Trophoblast cell (in vitro differentiated cells and primary cell): Measurements from ENCODE around the gene ACTL7B.

Experiments used
- DNase-seq, 2 donors: peaks; one replicate each; pipeline ENCODE4 v3.0.0-alpha.2; 2016
- H2AFZ ChIP-seq: 2 replicates; pipeline ENCODE4 v1.6.1; 2013; ENCODE audit warnings: low read length, moderate library complexity, mild to moderate bottlenecking; ENCODE audit not compliant: insufficient read depth, poor library complexity
- H2AK5ac ChIP-seq: 2 replicates; pipeline ENCODE4 v1.6.1; 2013; ENCODE audit warnings: mild to moderate bottlenecking, low read length
- H2BK120ac ChIP-seq: 2 replicates; pipeline ENCODE4 v1.6.1; 2013; ENCODE audit warnings: low read length, mild to moderate bottlenecking, moderate library complexity; ENCODE audit not compliant: insufficient read depth, poor library complexity
- H2BK12ac ChIP-seq: 2 replicates; pipeline ENCODE4 v1.6.1; 2013; ENCODE audit warnings: mild to moderate bottlenecking, low read length, moderate library complexity
- H2BK5ac ChIP-seq: 2 replicates; pipeline ENCODE4 v1.6.1; 2013; ENCODE audit warnings: low read length, low read depth, moderate library complexity, mild to moderate bottlenecking; ENCODE audit not compliant: poor library complexity
- H3K14ac ChIP-seq: 2 replicates; pipeline ENCODE4 v1.6.1; 2013; ENCODE audit warnings: mild to moderate bottlenecking, low read length
- H3K18ac ChIP-seq: 2 replicates; pipeline ENCODE4 v1.6.1; 2013; ENCODE audit warnings: mild to moderate bottlenecking, low read length
- H3K23ac ChIP-seq: 2 replicates; pipeline ENCODE4 v1.6.1; 2013; ENCODE audit warnings: low read length
- H3K27ac ChIP-seq: 2 replicates; pipeline ENCODE4 v1.5.1; 2013; ENCODE audit warnings: low read depth, mild to moderate bottlenecking, inconsistent platforms, low read length, moderate library complexity
- H3K27me3 ChIP-seq: 2 replicates; pipeline ENCODE4 v1.6.1; 2013; ENCODE audit warnings: inconsistent platforms, mild to moderate bottlenecking, low read length, moderate library complexity; ENCODE audit not compliant: insufficient read depth
- H3K36me3 ChIP-seq, 2 experiments: 1 replicate in 1 of 2; 2 replicates in 1 of 2; pipeline ENCODE4 v1.6.1; 2013; ENCODE audit warnings: low read length in 2 of 2, mild to moderate bottlenecking in 2 of 2, moderate library complexity in 1 of 2; ENCODE audit not compliant: insufficient read depth in 2 of 2, control insufficient read depth in 1 of 2
- H3K4ac ChIP-seq: 2 replicates; pipeline ENCODE4 v1.6.1; 2013; ENCODE audit warnings: low read depth, mild to moderate bottlenecking, low read length, moderate library complexity
- H3K4me1 ChIP-seq, 2 experiments: 1 replicate in 1 of 2; 2 replicates in 1 of 2; pipeline ENCODE4 v1.6.1; 2013; ENCODE audit warnings: low read length in 2 of 2, mild to moderate bottlenecking in 2 of 2, moderate library complexity in 1 of 2; ENCODE audit not compliant: insufficient read depth in 2 of 2, control insufficient read depth in 1 of 2
- H3K4me2 ChIP-seq: 2 replicates; pipeline ENCODE4 v1.6.1; 2013; ENCODE audit warnings: inconsistent platforms, mild to moderate bottlenecking, low read length, moderate library complexity
- H3K4me3 ChIP-seq: 2 replicates; pipeline ENCODE4 v1.5.1; 2013; ENCODE audit warnings: mild to moderate bottlenecking, low read depth, low read length, inconsistent platforms
- H3K79me1 ChIP-seq: one replicate; pipeline ENCODE4 v1.6.1; 2013; ENCODE audit warnings: low read length
- H3K79me2 ChIP-seq: 2 replicates; pipeline ENCODE4 v1.6.1; 2013; ENCODE audit warnings: low read length, mild to moderate bottlenecking; ENCODE audit not compliant: control insufficient read depth, insufficient read depth, poor library complexity
- H3K9ac ChIP-seq: 2 replicates; pipeline ENCODE4 v1.6.1; 2013; ENCODE audit warnings: mild to moderate bottlenecking, low read length
- H3K9me3 ChIP-seq: 2 replicates; pipeline ENCODE4 v1.6.1; 2013; ENCODE audit warnings: low read depth, mild to moderate bottlenecking, control low read depth, inconsistent platforms, low read length; ENCODE audit not compliant: insufficient read depth
- H4K12ac ChIP-seq: 2 replicates; pipeline ENCODE4 v1.6.1; 2013; ENCODE audit warnings: low read depth, mild to moderate bottlenecking, low read length, moderate library complexity
- H4K8ac ChIP-seq: 2 replicates; pipeline ENCODE4 v1.6.1; 2013; ENCODE audit warnings: low read depth, mild to moderate bottlenecking, low read length, moderate library complexity
- H4K91ac ChIP-seq: one replicate; pipeline ENCODE4 v1.6.1; 2013; ENCODE audit warnings: low read depth, mild to moderate bottlenecking, low read length, moderate library complexity
- WGBS: extraction: QIAGEN DNeasy Blood & Tissue Kit; methylation state at CpG from one replicate; pipeline ENCODE4 v1.1.7; 2013; ENCODE audit warnings: missing lambda C conversion rate; ENCODE audit not compliant: insufficient read length, insufficient coverage; ENCODE audit errors: extremely low coverage; 5-methylcytosine and 5-hydroxymethylcytosine counted together

ACTL7B gene

DNA sequence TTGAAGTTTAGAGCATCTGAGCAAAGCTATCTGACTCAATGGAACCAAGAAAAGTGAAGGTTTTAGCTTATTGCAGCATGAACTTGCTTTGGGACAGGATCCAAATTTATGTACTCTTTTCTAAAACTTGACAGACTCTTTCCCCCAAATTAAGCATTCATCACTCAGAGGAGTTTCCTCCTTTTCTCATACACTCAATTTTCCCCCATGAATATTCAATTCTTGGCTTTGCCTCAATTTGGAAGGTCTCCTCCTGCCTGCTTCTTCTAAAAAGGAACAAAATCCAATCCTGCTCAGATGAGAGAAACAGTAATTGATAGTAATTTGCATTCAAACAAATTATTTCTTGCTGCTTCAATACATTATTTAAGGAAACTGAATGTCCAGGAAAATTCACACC, 11.3 kb upstream of the ACTL7B start:
- Histone ChIP-seq H3K27ac (no peak overlapping the region), H3K14ac (no peak overlapping the region)

DNA sequence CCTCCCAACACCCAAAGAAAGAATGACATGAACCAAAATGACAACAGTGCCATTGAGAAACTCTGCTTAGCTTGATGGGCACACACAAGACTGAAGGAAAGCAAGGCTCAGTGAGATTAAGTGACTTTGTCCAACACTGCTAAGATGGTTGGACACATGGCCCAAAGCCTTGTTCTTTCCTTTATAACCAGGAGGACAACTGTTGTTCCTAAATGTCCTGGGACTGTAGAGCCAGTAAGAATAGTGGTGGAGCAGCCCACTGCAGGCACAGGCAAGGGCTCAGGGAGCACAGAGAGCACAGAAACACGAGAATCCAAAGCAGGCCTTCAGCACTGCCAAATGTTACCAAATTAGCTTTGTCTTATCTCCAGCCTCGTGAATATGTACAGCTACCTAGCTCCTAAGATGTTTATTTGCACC, 10.2 kb upstream of the ACTL7B start:
- H4K8ac ChIP-seq, result no peak overlapping the region
- H3K79me1 ChIP-seq, result peaks cover 2% of the 10 kb centered on the region
- no peaks in the 10 kb centered on the region for H3K27me3 ChIP-seq
- H3K79me2 ChIP-seq, result no peaks in the 10 kb centered on the region
- H2AFZ ChIP-seq, result no peak overlapping the region
- H2AK5ac ChIP-seq, result no peak overlapping the region
- no peaks in the 10 kb centered on the region for H3K9me3 ChIP-seq
- no CpG with 5 or more reads among the region's 2 CpGs for WGBS
- H3K4me1 ChIP-seq, result peaks cover 3 to 4% of the 10 kb centered on the region in 2 experiments
- no peak for DNase-seq
- no peak overlapping the region for H2BK5ac ChIP-seq
- H3K4ac ChIP-seq, result no peak overlapping the region
- no peak overlapping the region for H3K27ac ChIP-seq
- H3K23ac ChIP-seq, result no peak overlapping the region
- no peak overlapping the region for H3K14ac ChIP-seq
- no peak overlapping the region for H3K4me2 ChIP-seq
- no peak overlapping the region for H2BK12ac ChIP-seq
- H3K36me3 ChIP-seq, result no peaks in the 10 kb centered on the region
- H4K12ac ChIP-seq, result no peak overlapping the region
- H2BK120ac ChIP-seq, result no peak overlapping the region
- H3K4me3 ChIP-seq, result no peak overlapping the region
- no peak overlapping the region for H4K91ac ChIP-seq
- no peak overlapping the region for H3K9ac ChIP-seq
- no peak overlapping the region for H3K18ac ChIP-seq

More for the DNA sequence above, 11.3 kb upstream of the ACTL7B start:
- no peak overlapping the region for H2BK12ac ChIP-seq
- no peak overlapping the region for H3K18ac ChIP-seq
- H3K4me2 ChIP-seq, result no peak overlapping the region
- no peaks in the 10 kb centered on the region for H3K79me2 ChIP-seq
- H3K27me3 ChIP-seq, result no peaks in the 10 kb centered on the region
- H3K36me3 ChIP-seq, result peaks cover 0 to 3% of the 10 kb centered on the region in 2 experiments
- no peak overlapping the region for H4K91ac ChIP-seq
- no peak overlapping the region for H3K4me3 ChIP-seq
- H2AFZ ChIP-seq, result no peak overlapping the region
- no peak for DNase-seq
- H4K12ac ChIP-seq, result no peak overlapping the region
- H3K4ac ChIP-seq, result no peak overlapping the region
- no peak overlapping the region for H4K8ac ChIP-seq
- H3K9ac ChIP-seq, result no peak overlapping the region
- no peak overlapping the region for H2BK120ac ChIP-seq
- H3K79me1 ChIP-seq, result peaks cover 2% of the 10 kb centered on the region
- peaks cover 3 to 4% of the 10 kb centered on the region in 2 experiments for H3K4me1 ChIP-seq
- H3K23ac ChIP-seq, result no peak overlapping the region
- H2BK5ac ChIP-seq, result no peak overlapping the region
- no peak overlapping the region for H2AK5ac ChIP-seq
- H3K9me3 ChIP-seq, result no peaks in the 10 kb centered on the region

DNA sequence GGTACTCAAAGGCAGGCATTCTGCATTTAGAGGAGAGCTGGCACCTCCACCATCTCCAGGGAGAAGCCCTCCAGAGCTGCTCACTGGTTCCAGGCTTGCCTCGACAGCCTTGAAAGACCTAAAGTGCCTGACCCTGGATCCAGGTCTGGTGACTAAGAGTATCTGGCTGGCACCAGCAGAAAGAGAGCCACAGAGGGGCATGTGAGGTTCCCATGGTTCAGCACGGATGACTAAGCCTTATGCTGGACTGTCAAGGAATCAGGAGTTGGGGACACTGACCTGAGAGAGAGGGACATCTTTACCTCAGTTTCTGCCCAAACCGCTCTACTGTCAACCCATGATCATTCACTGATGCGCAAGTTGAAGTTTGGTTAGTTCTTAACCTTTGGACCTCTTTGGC, 9.3 kb upstream of the ACTL7B start:
- no CpG with 5 or more reads among the region's 4 CpGs for WGBS

DNA sequence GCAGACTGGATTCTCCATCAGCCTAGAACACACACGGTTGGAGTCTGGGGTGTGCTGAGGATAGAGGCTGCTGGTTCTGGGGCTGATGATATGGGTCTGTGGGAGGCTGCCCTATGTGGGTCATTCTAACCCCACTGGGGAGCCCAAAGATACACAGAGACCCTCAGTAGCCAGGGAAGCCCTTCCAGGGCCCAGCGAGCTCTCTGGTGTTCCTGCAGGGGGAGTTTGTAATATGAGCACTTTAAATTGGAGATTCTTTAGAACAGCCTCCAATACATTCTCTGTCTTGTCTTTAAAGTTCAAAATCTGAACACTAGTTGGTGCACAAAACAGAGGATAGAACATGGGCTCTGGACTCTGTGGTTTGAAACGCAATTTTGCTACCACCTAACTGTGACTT, 8.7 kb upstream of the ACTL7B start:
- H3K14ac ChIP-seq, result no peak overlapping the region
- no peak overlapping the region for H4K12ac ChIP-seq
- H3K18ac ChIP-seq, result no peak overlapping the region
- H2AFZ ChIP-seq, result no peak overlapping the region
- no peak overlapping the region for H2BK12ac ChIP-seq
- H2AK5ac ChIP-seq, result no peak overlapping the region
- no CpG with 5 or more reads among the region's 3 CpGs for WGBS
- no peak overlapping the region for H3K4ac ChIP-seq
- H4K91ac ChIP-seq, result no peak overlapping the region
- H3K36me3 ChIP-seq, result no peaks in the 10 kb centered on the region
- H3K9ac ChIP-seq, result no peak overlapping the region
- H3K79me2 ChIP-seq, result no peaks in the 10 kb centered on the region
- peaks cover 3 to 4% of the 10 kb centered on the region in 2 experiments for H3K4me1 ChIP-seq
- H3K79me1 ChIP-seq, result peaks cover 2% of the 10 kb centered on the region
- no peak overlapping the region for H2BK120ac ChIP-seq
- no peak overlapping the region for H3K4me2 ChIP-seq
- H3K9me3 ChIP-seq, result no peaks in the 10 kb centered on the region
- H3K23ac ChIP-seq, result no peak overlapping the region
- H3K27ac ChIP-seq, result no peak overlapping the region
- no peak overlapping the region for H3K4me3 ChIP-seq
- no peaks in the 10 kb centered on the region for H3K27me3 ChIP-seq
- no peak overlapping the region for H4K8ac ChIP-seq
- no peak overlapping the region for H2BK5ac ChIP-seq
- DNase-seq, result no peak

More for the DNA sequence above, 9.3 kb upstream of the ACTL7B start:
- no peak overlapping the region for H3K14ac ChIP-seq
- no peak overlapping the region for H2BK5ac ChIP-seq
- no peak overlapping the region for H2BK12ac ChIP-seq
- no peak overlapping the region for H3K4me2 ChIP-seq
- H4K91ac ChIP-seq, result no peak overlapping the region
- H3K27me3 ChIP-seq, result no peaks in the 10 kb centered on the region
- no peak overlapping the region for H2AK5ac ChIP-seq
- DNase-seq, result no peak
- peaks cover 3 to 4% of the 10 kb centered on the region in 2 experiments for H3K4me1 ChIP-seq
- H2AFZ ChIP-seq, result no peak overlapping the region
- H3K27ac ChIP-seq, result no peak overlapping the region
- H3K18ac ChIP-seq, result no peak overlapping the region
- H3K4ac ChIP-seq, result no peak overlapping the region
- no peak overlapping the region for H4K8ac ChIP-seq
- H3K79me1 ChIP-seq, result peaks cover 2% of the 10 kb centered on the region
- H4K12ac ChIP-seq, result no peak overlapping the region
- H3K4me3 ChIP-seq, result no peak overlapping the region
- no peaks in the 10 kb centered on the region for H3K9me3 ChIP-seq
- no peaks in the 10 kb centered on the region for H3K79me2 ChIP-seq
- H3K36me3 ChIP-seq, result no peaks in the 10 kb centered on the region
- no peak overlapping the region for H2BK120ac ChIP-seq
- no peak overlapping the region for H3K9ac ChIP-seq
- no peak overlapping the region for H3K23ac ChIP-seq
